Jurkat, Clone E6-1 (cell line): ENCODE results near the gene ASTN2.

Experiments
- DNase-seq: peaks from one replicate; pipeline ENCODE4 v3.0.0-alpha.2; 2011; ENCODE audit warnings: low read depth, low spot score
- H3K4me3 ChIP-seq: 2 replicates; pipeline ENCODE4 v1.5.1; 2011; ENCODE audit warnings: mild to moderate bottlenecking, low read length, control low read depth, moderate library complexity

Gene ASTN2

DNA sequence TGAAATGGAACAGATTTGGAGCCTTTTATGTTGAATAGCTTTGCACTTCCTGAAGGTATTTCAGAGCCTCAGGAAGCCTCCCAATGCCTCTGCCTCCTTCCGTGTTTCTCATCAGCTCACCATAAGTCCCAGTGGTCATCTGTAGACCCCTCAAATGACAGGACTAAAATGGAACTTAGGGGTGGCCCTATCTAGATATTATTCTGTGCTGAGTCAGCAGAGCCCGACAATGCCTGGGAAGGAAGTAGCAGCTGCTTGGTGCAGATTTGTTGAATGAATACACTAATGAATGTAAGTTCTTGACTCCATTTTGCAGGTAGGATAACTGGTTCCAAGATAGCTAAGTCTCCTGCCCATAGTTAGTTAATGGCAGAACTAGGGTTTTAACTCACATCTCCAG lies 97.7 kb downstream of the ASTN2 start:
- DNase-seq: no peak
- H3K4me3 ChIP-seq: no peak overlapping the region

DNA sequence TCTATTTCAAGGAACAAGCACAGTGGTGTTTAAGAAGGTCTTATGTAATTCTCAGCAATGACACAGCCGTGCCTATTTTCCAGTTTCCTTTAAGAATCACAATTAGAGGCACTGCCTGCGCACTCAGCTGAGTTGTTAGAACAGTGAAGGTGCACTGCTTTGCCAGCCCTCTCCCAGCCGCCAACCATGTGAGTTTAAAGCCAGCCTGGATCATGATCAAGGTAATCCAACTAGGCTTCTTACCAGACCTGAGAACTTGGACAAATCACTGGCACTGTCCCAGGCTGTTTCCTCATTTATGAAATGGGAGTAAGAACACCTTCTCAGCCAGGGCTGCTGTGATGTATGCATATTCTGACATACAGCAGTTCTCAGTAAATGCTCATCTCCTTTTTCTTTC lies 99.6 kb downstream of the ASTN2 start:
- no peak overlapping the region for H3K4me3 ChIP-seq
- no peak for DNase-seq

DNA sequence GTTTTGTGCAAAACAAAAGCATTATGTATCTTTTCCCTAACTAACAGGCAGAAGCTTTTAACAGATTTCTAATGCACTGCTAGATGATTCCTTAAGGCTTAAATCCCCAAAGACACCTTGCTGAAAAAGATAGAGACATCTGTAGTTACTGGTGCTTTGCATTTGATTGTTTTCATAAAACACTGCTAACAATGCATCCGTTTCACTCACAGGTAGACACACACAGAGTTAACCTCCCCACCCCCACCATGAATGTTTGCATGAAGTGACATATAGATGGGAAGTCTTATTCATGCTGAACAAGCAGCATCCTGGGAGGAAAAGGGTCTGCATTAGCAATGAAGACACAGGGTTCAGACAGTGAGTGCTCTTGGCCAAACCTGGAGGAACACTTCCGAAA lies 100.9 kb downstream of the ASTN2 start:
- DNase-seq: no peak
- H3K4me3 ChIP-seq: no peak overlapping the region

DNA sequence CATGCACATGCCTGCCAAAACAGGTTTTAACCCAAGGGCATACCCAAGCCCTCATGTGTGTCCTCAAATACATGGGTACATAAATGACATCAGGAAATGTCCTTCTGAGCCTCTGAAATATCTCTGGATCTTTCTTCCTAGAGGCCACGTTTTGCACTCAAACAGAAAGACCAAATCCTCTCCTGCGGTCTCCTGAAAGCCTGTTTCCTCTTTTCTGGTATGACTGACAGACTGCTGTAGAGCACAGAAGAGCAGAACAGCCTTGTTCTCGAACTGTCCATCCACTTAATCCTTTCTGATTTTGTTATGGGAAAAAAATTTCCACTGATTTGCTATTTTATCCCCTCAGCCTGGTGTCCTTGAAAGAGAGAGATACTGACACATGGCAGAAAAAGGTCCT lies 107.2 kb downstream of the ASTN2 start:
- H3K4me3 ChIP-seq: no peak overlapping the region

DNA sequence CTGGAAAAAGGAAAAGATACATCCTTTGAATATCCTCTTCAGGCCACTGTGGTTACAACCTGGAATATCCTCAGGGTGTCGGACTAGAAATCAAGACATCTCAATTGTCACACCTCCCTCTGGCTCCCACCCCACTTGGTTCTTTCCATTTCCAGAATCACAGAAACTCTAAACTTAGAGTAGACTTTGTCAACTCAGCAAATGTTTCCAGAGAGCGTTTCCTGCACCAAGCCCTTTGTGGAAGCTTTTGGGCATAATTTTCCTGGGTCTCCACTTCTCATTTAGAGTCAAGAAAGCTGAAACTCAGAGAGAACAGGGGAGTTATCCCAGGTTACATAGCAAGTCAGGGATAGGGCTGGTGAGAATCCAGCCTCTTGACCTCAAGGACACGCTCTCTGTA lies 108.8 kb downstream of the ASTN2 start:
- no peak for DNase-seq

More for the DNA sequence above, 107.2 kb downstream of the ASTN2 start:
- DNase-seq: no peak

DNA sequence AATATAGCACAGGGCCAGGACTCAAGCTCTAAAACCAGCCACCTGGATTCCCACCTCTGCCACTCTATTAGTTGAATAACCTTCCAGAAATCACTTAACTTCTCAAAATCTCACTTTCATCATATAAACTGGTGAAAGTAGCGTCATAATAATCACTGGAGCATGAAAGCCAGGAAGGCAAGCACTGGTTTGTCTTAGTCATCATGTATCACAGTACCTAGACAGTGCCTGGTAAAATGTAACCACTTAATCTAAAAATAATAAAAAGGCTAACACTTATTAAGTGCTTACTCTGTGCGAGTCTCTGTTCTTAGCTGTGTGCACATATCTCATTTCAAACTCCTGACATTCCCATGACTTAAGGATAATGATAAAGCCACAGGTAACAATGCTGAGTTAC lies 109.4 kb downstream of the ASTN2 start:
- no peak overlapping the region for H3K4me3 ChIP-seq
- DNase-seq: no peak

More for the DNA sequence above, 108.8 kb downstream of the ASTN2 start:
- H3K4me3 ChIP-seq: no peak overlapping the region

DNA sequence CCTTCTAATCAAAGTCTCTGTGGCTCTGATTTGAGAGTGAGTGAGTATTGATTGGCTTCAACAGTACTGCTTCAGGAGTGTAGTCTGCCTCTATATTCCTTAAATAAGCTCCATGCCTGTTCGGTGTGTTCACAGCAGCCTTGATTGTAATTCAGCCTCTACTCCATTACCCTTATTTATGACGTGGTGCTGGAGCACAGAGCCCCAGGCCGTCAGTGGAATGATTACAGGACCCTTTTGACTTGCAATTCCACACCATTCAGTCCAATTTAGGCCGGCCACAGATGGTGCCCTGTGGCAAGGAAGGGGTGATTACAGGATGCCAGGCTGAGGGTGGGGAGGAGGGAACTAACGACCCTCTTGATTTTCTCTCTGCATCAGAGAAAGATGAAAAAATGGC lies 110.3 kb downstream of the ASTN2 start:
- no peak for DNase-seq
- no peak overlapping the region for H3K4me3 ChIP-seq

DNA sequence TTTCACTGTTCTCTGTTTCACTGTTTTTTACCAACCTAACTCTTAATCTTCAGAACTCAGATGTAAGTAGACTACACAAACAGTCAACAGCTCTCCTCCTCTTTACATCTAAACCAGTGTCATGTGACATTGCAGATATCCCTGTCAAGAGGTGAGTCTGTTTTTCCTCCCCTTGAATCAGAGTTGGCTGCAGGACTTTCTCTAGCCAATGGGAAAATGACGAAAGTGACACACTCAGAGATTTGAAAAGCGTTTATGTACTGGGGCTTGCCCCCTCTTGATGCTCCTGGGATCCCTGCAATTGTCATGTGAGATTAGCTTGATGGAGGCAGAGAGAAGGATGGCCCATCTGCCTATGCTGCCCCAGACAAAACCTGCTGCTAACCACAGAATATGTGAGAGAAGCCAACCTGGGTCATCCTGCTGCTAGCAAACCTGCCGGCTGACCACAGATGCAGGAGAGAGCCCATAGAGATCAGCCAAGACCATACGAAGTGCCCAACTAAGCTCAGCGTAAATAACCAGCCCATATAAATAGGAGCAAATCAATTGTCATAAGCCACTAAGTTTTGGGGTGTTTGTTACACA lies 111.1 kb downstream of the ASTN2 start:
- H3K4me3 ChIP-seq: no peak overlapping the region
- DNase-seq: no peak

DNA sequence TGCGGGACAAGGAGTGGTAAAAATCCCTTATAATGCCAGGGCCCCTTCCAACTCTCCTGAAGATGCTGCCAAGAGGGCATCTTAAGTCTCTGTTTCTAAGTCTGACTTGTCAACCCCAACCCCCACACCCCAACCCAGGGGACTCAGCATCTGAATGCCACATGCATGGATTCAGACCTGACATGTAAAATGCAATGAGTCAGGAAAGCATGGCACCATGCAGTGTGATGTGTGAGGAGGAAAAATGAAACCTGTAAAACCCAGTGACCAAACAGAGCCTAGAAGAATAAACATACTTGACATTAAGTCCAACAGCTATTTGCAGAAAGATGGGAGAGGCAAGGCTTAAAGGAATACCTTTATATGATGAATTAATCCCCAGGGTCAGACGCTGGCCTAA lies 112.4 kb downstream of the ASTN2 start:
- H3K4me3 ChIP-seq: no peak overlapping the region
- DNase-seq: no peak

DNA sequence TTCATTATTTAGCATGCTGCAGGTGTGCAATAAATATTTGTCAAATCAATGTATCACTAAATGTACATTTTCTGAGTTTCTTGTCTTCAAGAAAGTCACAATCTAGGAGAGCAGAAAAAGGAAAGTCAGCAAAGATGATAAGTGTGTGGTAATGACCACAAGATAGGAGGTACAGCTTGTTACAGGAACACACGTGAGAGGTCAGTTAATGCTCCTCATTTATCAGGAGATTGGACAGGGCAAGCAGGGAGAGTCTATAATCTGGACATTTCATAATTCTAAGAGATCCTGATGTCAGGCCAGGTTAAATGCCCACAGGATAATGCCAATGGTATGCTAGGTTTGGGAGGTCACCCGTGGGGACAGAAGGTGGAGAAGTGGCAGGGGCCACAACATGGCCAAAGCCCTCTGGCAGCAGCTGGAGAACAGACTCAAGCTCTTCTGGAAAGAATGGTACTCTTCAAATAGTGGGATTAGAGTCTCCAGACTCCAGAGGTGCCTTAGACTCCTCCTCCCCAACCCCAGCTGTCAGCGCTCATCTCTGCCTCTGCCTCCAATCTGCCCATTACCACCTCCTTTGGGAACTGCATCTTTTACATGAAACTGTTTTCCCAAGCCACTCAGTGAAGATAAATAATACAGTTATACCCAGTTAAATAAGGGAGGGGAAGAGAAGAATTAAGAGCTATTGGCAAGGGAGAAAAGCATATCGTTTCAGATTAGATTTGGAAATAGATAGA lies 114.3 kb downstream of the ASTN2 start:
- H3K4me3 ChIP-seq: no peak overlapping the region
- DNase-seq: no peak

DNA sequence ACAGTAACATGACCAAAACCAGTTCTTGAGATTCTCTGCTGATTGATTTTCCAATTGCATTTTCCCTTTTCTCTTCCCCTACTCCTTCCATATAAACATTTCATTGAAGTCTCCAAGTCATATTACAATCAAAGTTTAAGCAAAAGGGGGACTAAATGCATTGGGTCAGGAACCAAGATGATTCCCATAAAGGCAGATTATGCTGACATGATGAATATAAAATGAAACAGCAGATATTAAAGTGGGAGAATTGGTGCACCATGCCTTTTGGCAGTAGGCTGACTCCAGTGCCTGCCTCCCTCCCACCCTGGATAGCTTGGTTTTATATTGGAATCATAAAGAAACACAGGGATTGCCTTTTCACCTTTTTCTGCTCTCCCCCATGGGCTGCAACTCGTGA lies 118.4 kb downstream of the ASTN2 start:
- H3K4me3 ChIP-seq: no peak overlapping the region
- DNase-seq: no peak

DNA sequence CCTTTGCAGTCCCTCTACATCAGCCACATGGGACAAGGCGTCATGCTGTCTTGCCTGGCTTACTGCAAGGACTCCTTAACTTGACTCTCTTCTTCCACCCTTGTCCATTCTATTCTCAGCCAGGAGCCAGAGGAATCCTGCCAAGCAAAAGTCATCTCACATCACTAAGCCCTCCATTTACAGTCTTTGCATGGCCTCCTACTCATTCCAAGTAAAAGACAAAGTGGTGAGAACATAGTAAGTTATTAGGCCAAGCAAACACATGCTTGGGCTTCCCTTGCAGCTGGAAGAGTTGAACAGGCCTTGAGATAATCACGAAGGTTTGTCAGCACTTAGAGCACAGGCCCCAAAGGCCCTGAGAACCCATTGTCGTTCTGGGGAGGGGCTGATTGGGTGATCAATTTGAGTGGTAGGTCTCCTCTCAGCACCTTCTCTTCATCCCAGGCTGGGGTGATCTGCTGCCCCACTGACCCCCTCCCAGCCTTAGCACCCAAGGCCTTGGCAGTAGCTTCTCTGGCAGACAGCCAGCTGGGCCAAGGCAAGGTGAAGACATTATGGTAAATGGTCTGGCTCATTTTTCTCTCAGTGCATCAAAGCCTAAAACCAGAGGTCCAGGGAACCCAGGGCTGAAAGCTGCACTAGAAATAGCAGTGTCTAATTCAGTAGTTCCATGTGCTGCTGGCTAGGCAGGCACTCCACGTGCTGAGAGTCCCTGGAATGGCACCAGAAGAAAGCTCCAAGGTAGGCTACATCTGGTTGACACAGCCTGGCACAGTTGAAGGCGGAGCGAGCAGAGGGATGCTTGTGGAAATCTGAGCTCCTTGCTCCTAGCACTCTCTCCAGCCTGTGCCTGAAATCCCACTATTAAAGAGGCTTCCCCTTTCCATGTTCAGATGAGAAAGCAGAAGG lies 121.4 kb downstream of the ASTN2 start:
- DNase-seq: no peak
- H3K4me3 ChIP-seq: no peak overlapping the region

DNA sequence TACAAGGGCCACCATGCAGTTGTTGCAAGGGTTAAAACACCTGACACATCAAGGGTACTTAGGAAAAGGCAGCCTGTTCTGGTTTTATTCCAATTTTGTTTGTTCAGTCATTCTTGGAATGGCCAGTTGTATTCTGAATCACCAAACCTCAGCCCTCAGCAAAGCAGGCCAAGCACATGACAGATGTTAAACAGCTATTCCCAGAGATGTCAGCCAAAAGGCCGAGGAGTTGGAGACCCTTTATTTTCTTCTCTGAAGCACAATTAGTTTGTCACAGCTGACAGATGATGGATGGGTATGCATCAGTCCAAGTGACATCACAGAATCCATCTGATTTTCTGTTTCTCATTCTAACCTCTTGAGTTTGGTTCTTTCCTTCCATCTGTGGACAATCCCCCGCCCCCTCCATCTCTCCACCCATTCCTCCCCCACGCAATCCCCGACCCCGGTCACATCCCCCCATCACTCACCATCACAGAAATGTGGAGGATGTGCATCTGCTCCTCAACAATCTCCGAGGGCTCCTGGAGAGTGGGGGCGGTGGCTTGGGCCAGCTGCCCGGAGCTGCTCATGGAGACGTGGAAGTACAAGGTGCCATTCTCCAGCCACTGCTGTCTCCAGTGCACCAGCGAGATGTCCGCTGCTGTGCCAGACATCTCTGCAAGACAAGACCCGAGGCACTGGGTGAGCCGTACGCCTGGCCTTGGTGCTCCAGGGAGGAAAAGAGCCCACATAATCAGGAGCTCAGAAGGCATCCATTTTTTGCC lies 123.8 kb downstream of the ASTN2 start:
- no peak overlapping the region for H3K4me3 ChIP-seq
- DNase-seq: no peak

DNA sequence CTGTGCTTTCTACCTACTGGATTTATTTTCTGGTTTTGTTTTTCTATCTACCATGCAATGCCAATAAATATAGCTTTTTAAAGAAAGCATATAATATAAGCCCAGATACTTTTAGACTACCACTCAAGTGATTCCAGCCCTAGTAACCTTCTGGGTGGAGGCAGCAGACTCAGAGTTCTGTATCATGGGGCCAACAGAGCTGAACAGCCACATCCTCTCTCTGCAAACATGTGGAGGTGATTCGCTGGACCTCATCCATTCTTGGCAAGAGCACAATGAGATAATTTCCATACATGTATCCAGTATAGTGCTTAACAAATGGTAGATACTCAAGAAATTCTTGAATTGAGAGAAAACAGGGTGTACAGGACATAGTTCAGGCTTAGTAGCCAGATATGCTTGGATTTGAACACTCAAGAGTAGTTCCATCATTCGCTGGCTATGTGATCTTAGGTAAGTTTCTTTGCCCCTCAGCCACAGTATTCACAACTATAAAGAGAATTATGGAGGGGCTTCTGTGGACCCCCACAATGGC lies 124.5 kb downstream of the ASTN2 start:
- no peak overlapping the region for H3K4me3 ChIP-seq

DNA sequence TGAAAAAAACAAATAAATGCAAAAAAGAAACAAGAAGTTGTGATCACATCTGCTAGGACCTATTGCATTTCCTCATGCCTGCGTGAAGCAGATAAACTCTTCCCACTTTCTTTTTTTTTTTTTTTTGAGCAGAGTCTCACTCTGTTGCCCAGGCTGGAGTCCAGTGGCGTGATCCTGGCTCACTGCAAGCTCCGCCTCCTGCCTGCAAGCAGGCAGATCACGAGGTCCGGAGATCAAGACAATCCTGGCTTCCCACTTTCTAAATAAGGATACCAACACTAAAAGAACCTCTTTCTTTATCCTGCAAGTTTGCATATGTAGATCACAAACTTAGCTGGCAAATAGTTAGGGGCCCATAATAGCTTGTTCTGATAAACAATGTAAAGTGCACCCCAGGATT lies 128.6 kb downstream of the ASTN2 start:
- H3K4me3 ChIP-seq: no peak overlapping the region
- no peak for DNase-seq

More for the DNA sequence above, 124.5 kb downstream of the ASTN2 start:
- no peak for DNase-seq

DNA sequence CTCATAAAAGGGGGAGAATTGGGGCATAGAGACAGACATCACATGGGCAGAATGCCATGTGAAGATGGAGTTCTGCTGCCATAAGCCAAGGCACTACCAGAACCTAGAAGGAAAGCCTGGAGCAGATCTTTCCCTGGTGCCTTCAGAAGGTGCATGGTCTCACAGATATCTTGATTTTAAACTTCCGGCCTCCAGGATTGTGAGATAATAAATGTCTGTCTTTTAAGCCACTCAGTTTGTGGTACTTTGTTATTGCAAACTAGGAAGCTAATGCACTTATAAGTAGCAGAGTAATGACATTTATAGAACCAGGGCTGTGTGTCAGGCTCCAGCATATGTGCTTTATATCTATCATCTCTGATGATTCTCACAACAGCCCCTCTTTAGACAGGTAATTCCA lies 130.4 kb downstream of the ASTN2 start:
- H3K4me3 ChIP-seq: no peak overlapping the region
- no peak for DNase-seq

DNA sequence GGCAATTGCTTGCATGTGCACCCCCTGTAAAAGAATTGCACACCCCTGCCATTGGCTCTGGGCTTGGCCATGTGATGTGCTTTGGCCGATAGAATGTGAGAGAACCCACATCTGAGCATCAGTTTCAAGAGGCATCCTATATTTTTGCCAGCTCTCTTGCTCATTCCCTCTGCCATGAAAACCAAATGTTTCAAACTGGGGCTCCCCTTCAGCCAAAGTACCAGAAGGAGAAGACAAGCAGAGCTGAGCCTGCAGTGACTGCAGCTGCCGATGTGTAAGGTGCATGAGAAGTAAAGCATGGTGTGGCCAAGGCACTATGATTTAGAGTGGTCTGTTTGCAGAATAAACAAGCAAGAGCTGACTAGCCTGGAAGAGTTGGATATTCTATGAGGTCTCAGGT lies 132.3 kb downstream of the ASTN2 start:
- H3K4me3 ChIP-seq: no peak overlapping the region
- DNase-seq: no peak

DNA sequence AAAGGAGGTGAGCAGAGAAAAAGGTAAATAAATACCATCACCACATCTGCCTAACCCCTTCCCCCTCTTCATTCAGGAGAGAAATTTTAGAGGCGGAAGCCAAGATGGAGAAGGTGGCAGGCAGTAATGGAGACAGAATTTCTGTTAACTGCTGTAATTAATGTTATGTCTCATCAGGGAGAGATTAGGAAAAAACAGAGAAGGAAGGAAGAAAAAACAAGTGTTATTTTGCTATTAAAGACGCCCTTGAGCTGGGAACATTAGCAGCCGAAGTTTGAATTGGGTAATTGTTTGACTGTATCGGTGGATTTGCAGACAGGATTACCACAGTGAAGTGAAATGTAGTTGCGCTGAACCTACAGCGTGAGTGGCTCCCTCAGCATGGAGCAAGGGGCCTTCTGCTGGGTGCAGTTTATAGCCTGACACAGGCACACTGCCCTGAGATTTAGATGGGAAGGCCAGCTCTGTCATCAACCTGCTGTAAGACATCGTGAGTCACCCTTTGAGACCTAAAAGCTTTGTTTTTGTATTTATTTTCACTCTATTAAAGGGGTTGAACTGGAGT lies 136.3 kb downstream of the ASTN2 start:
- DNase-seq: no peak
- H3K4me3 ChIP-seq: no peak overlapping the region

DNA sequence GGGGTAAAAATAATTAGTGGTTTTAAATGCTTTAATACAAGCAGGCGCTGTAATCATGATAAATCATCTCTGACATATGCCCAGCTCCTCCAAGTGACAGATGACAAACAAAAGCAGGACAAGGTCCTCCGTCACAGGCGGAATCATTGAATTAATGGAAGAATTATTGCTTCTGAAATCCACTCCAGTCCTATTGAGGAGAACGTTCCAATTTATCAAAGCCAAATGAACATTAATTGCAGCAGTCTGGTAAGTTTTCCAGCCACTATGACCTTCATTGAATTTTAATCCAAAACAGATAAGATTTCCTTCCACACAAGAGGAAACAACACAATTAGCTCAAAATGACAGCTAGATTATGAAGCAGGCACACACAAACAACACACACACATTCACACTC lies 136.8 kb downstream of the ASTN2 start:
- no peak overlapping the region for H3K4me3 ChIP-seq
- DNase-seq: no peak
